Liver (tissue), 9 donors: ENCODE results near the gene TBC1D7. TPM values are rescaled to one million over a fixed set of nuclear protein-coding genes. Genes with fewer than 3 reads are reported as not detected.

Source experiments
- DNase-seq: peaks from one replicate; pipeline ENCODE4 v3.0.0-alpha.2; 2017; ENCODE audit warnings: low spot score
- H3K27ac ChIP-seq, 2 donors: one replicate each; pipeline ENCODE4 v1.7.0; 2013; ENCODE audit warnings: inconsistent platforms in 2 of 2, low read length in 2 of 2, control low read depth in 1 of 2, low read depth in 1 of 2, mild to moderate bottlenecking in 1 of 2
- H3K27me3 ChIP-seq, 4 donors: one replicate each; pipeline versions ENCODE4 v1.6.1 to v1.7.0; 2013; ENCODE audit warnings: low read length in 3 of 4, inconsistent platforms in 1 of 4, mild to moderate bottlenecking in 1 of 4, moderate library complexity in 1 of 4; ENCODE audit not compliant: control insufficient read depth in 4 of 4, insufficient read depth in 4 of 4
- H3K36me3 ChIP-seq, 4 donors: one replicate each; pipeline versions ENCODE4 v1.6.1 to v1.7.0; 2013; ENCODE audit warnings: low read length in 3 of 4, mild to moderate bottlenecking in 3 of 4, low read depth in 1 of 4, moderate library complexity in 1 of 4; ENCODE audit not compliant: control insufficient read depth in 4 of 4, insufficient read depth in 3 of 4
- H3K4me1 ChIP-seq, 4 donors: one replicate each; pipeline versions ENCODE4 v1.6.1 to v1.7.0; 2013; ENCODE audit warnings: low read length in 3 of 4, mild to moderate bottlenecking in 3 of 4, moderate library complexity in 1 of 4; ENCODE audit not compliant: control insufficient read depth in 4 of 4, insufficient read depth in 4 of 4
- H3K4me3 ChIP-seq, 3 donors: one replicate each; pipeline versions ENCODE4 v1.6.1 to v1.7.0; 2013; ENCODE audit warnings: low read length in 3 of 3, control low read depth in 1 of 3, low read depth in 1 of 3, mild to moderate bottlenecking in 1 of 3
- H3K9ac ChIP-seq, 2 donors: one replicate each; pipeline ENCODE4 v1.7.0; 2013; ENCODE audit warnings: low read length in 2 of 2, mild to moderate bottlenecking in 2 of 2, moderate library complexity in 2 of 2, control low read depth in 1 of 2, low read depth in 1 of 2
- H3K9me3 ChIP-seq, 4 donors: one replicate each; pipeline versions ENCODE4 v1.6.1 to v1.7.0; 2013; ENCODE audit warnings: low read length in 3 of 4; ENCODE audit not compliant: control insufficient read depth in 4 of 4
- ATF3 ChIP-seq: IDR thresholded peaks from 2 replicates; pipeline ENCODE4 v1.6.1; 2016; ENCODE audit warnings: antibody characterized with exemption
- CTCF ChIP-seq: fragments of 150-350 bp; IDR thresholded peaks from 2 replicates; pipeline ENCODE4 v1.5.1; 2017; ENCODE audit warnings: improper control_type of control experiment, low read depth, low read length; ENCODE audit not compliant: missing input control
- EGR1 ChIP-seq, 2 donors: IDR thresholded peaks; 2 replicates each; pipeline ENCODE4 v1.6.1; 2016 to 2018; ENCODE audit warnings: antibody characterized with exemption in 2 of 2, low read depth in 2 of 2
- GABPA ChIP-seq, 2 donors: IDR thresholded peaks in 1 of 2; conservative IDR thresholded peaks in 1 of 2; 2 replicates each; pipeline ENCODE4 v1.6.1; 2016; ENCODE audit warnings: antibody characterized with exemption in 2 of 2, mild to moderate bottlenecking in 1 of 2, moderate library complexity in 1 of 2
- HNF4A ChIP-seq, 2 donors: conservative IDR thresholded peaks; 2 replicates each; pipeline ENCODE4 v1.6.1; 2016; ENCODE audit warnings: antibody characterized with exemption in 2 of 2, mild to moderate bottlenecking in 2 of 2
- JUND ChIP-seq, 2 donors: IDR thresholded peaks; 2 replicates each; pipeline ENCODE4 v1.6.1; 2016; ENCODE audit warnings: antibody characterized with exemption in 2 of 2
- MAX ChIP-seq: IDR thresholded peaks from 2 replicates; pipeline ENCODE4 v1.6.1; 2016; ENCODE audit warnings: antibody characterized with exemption
- NR2F2 ChIP-seq: IDR thresholded peaks from 2 replicates; pipeline ENCODE4 v1.6.1; 2016; ENCODE audit warnings: antibody characterized with exemption
- RAD21 ChIP-seq, 2 donors: IDR thresholded peaks; 2 replicates each; pipeline ENCODE4 v1.6.1; 2016; ENCODE audit warnings: antibody characterized with exemption in 2 of 2, mild to moderate bottlenecking in 2 of 2
- REST ChIP-seq: IDR thresholded peaks from 2 replicates; pipeline ENCODE4 v1.6.1; 2016; ENCODE audit warnings: antibody characterized with exemption, mild to moderate bottlenecking
- RXRA ChIP-seq, 2 donors: IDR thresholded peaks; 2 replicates each; pipeline ENCODE4 v1.6.1; 2017 to 2018; ENCODE audit warnings: antibody characterized with exemption in 2 of 2, mild to moderate bottlenecking in 1 of 2
- SP1 ChIP-seq: IDR thresholded peaks from 2 replicates; pipeline ENCODE4 v1.6.1; 2018; ENCODE audit warnings: antibody characterized with exemption, mild to moderate bottlenecking
- TAF1 ChIP-seq: conservative IDR thresholded peaks from 2 replicates; pipeline ENCODE4 v1.6.1; 2016; ENCODE audit warnings: antibody characterized with exemption, mild to moderate bottlenecking
- YY1 ChIP-seq: IDR thresholded peaks from 2 replicates; pipeline ENCODE4 v1.6.1; 2016; ENCODE audit warnings: antibody characterized with exemption, mild to moderate bottlenecking
- ZBTB33 ChIP-seq: IDR thresholded peaks from 2 replicates; pipeline ENCODE4 v1.6.1; 2016; ENCODE audit warnings: antibody characterized with exemption
- WGBS: extraction: QIAGEN DNeasy Blood & Tissue Kit; methylation state at CpG from one replicate; pipeline ENCODE4 v1.1.7; 2013; 5-methylcytosine and 5-hydroxymethylcytosine counted together
- polyA plus RNA-seq, 2 donors: library from polyadenylated mRNA; stranded (reverse) in 1 of 2; unstranded in 1 of 2; fragments of 200-250 nt in 1 of 2; fragments of >200 nt in 1 of 2; fragmentation: Nextera tagmentation in 1 of 2; extraction: Ambion mirVana in 1 of 2; gene quantifications; one replicate each; pipeline versions ENCODE4 v1.2.1 to v1.2.3, GENCODE V29; 2013 to 2015
- total RNA-seq, 2 donors: library from RNA; depleted of rRNA; stranded (reverse); fragments of >200 nt; gene quantifications; one replicate each; pipeline ENCODE4 v1.2.3, GENCODE V29; 2014
- donor health status: healthy.
- donor health status: healthy.
- donor health status: healthy.
- donor health status: healthy.
- donor health status: healthy.

TBC1D7 gene
- total and polyA plus RNA-seq, 4 donors = 9.6 to 18.8 (median 10.6) TPM

- Histone ChIP-seq H3K9ac (no peak overlapping the region), H3K27ac (no peak overlapping the region), H3K27me3 (no peaks in the 10 kb centered on the region), H3K4me1 (peaks cover 0 to 3% (median 0%) of the 10 kb centered on the region in 4 donors), H3K9me3 (no peaks in the 10 kb centered on the region), H3K36me3 (peaks cover 0 to 6% (median 0%) of the 10 kb centered on the region in 4 donors), H3K4me3 (no peak overlapping the region)
- no peak for DNase-seq
- WGBS = 93% methylated on average over 2 of the region's 2 CpGs
- TF ChIP-seq GABPA (IDR thresholded peaks at IDR 0.05 in 1 of 2, conservative IDR thresholded peaks at IDR 0.05 in 1 of 2) (no peak), ZBTB33 (no peak), YY1 (no peak), JUND (IDR thresholded peaks at IDR 0.05) (no peak), HNF4A (conservative IDR thresholded peaks at IDR 0.05) (no peak), ATF3 (no peak), SP1 (no peak), RXRA (IDR thresholded peaks at IDR 0.05) (no peak), MAX (no peak), CTCF (no peak), TAF1 (no peak), REST (no peak)
Measured at GRCh38 chr6:13358511-13358910, 30.2 kb upstream of the TBC1D7 start.

- H3K9me3 ChIP-seq = no peaks in the 10 kb centered on the region
- no peaks in the 10 kb centered on the region for H3K36me3 ChIP-seq
- H3K27ac ChIP-seq = no peak overlapping the region
- H3K4me1 ChIP-seq = peaks cover 0 to 3% (median 0%) of the 10 kb centered on the region in 4 donors
- H3K9ac ChIP-seq = no peak overlapping the region
- H3K4me3 ChIP-seq = no peak overlapping the region
- no peak for DNase-seq
- whole genome bisulfite sequencing = 95% methylated on average over 14 of the region's 14 CpGs
- no peaks in the 10 kb centered on the region for H3K27me3 ChIP-seq
- TF ChIP-seq SP1 = no peak
- TF ChIP-seq YY1 = no peak
- TF ChIP-seq REST = no peak
- no peak for TF ChIP-seq ATF3
- TF ChIP-seq RAD21 (IDR thresholded peaks at IDR 0.05) = no peak
- no peak for TF ChIP-seq HNF4A (conservative IDR thresholded peaks at IDR 0.05)
- TF ChIP-seq CTCF = no peak
- no peak for TF ChIP-seq RXRA (IDR thresholded peaks at IDR 0.05)
- no peak for TF ChIP-seq EGR1 (IDR thresholded peaks at IDR 0.05; ENCODE audit: low read depth in 2 of 2)
- TF ChIP-seq GABPA (IDR thresholded peaks at IDR 0.05 in 1 of 2, conservative IDR thresholded peaks at IDR 0.05 in 1 of 2) = no peak
- no peak for TF ChIP-seq JUND (IDR thresholded peaks at IDR 0.05)
- no peak for TF ChIP-seq NR2F2
Measured at GRCh38 chr6:13357551-13358075, 29.3 kb upstream of the TBC1D7 start.
